ENCODE measurements around the gene GRK4.
A peak's percentile ranks its signal among the peaks of the same experiment; 100 is the strongest.
"Not testable (repeated sequence)": the region's sequence is repeated elsewhere in the genome, so short reads cannot be mapped to it uniquely, and the experiment has no call there.

Gene GRK4

DNA sequence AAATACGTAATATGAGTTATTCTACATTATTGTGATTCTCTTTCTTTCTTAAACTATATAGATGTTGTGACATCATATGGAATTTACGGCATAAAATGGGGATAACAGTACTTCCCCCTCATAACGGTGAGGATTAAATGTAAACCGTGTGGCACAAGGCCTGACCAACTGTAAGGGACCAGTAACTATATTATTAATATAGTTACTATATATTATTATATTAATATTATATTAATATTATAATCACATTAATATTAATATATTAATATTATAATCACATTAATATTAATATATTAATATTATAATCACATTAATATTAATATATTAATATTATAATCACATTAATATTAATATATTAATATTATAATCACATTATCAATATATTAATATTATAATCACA lies 2.9 kb upstream of the GRK4 start:
- not testable (repeated sequence) for DNase-seq (ENCODE audit: low read depth)

DNA sequence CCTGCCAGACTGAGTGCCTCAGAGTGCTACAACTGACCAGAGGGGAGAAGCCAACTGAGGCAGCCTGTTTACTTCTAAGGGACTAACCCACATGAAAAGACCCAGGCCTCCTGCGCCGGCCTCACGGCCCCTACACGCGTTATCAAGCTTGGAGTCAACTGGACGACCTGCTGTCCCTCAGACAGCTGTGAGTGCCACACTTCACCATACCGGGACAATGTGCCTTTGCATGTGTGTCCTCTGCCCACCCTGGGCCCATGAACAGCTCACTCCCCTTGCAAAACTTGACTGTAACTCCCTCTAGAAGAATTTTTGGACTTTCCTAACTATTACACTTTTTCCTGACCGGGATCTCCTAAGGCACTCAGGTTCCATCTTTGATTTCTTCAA lies 2.0 kb upstream of the GRK4 start:
- no peak for DNase-seq (ENCODE audit: low read depth)

DNA sequence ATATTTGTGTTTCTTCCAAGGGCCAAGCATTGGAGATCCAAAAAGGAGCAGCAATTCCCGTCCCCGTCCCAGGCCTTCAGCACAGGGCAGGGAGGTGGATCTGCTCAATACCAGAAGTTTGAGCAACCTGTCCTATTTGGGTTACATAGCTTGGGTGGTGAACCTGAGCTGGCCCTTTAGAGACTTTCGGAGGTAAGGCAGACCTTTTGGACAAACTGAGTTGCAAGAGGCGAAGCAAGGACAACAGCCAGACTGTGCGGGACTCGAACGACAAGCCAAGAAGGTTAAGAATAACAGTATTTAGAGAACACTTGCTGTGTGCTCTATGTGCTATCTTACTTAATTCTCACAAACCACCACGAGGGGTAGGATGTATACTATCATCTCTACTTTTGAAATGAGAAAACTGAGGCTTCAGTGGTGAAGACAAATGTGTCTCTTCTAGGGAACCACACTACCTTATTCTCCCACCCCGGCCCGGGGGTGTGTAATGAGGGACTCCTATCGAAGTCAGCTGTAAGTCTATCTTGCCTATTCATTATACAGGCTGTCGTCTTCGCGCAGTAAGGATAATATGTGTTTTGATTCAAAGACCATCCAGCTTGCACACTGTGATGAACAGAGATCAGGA lies 1.4 kb upstream of the GRK4 start:
- DNase-seq (ENCODE audit: low read depth) = no peak

DNA sequence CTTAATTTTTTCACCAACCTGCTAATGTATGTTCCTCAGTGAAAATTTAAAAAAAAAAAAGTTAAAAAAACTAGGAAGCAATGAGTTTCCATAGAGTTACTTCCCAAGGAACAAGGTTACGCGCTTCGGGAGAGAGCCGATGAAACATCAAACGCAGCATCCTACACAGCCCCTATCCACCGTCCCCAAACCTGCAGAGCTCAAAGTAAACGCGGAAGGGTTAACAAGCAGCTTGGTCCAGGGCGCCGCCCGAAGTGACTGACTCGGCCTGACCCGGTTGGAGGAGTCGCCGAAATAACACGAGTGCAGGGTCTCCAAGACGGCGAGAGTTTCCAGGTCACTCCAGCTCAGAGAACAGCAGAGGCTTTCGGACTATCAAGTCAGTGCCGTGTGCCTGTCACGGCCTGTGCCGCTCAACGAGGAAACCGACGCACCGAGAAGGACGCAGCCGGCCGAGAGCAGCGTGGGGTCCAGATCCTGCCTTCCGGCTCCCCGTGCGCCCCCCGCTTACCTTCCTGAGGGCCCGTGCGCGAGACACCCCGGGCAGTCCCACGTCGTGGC lies 677 bp upstream of the GRK4 start:
- DNase-seq (ENCODE audit: low read depth) = peak; percentile 61

DNA sequence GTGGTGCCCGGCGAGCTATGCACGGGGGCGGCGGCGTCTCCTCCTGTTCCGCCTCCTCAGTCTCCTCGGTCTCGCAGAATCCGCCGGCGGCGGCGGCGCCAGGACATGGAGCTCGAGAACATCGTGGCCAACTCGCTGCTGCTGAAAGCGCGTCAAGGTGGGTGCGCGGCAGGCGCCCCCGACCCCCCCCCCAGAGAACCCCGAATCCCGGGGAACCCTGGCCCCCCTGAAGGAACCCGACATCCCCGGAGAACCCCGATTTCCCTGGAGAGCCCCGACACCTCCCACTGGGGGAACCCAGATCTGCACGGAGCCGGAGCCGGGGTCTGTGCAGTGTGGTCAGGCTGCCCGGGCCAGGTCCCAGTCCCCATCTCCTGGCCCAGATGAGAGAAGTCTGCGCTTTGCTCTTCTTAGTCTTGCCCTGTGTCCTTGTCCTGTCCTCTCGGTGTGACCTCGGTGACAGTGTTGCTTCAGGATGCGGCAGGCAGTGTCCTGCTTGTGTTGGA lies 648 bp downstream of the GRK4 start:
- DNase-seq (ENCODE audit: low read depth) = peak; percentile 43

DNA sequence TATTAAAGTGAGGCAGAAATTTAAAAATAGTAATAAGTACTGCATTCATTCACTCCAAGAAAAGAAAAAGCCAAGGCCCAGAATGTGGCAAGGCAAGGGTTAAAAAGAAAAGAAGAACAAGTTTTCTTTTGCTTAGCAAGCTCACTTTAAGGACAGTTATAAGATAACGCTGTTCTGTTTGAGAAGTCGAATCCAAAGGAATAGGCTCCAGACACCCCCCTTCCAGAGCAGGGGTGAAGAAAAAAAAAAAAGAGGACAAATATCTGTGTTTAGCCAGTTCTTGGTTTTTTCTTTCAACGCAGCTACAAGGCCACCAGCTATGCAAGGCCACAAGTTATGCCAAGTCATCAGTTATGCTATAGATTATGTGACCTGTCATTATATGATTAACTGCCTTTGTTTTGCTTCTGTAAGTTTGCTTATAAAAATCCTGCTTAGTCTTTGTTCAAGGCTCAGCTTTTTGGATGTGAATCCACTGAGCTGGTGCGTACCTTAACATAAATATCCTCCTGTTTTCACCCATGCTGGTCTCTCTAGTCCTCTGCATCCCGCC lies 1.4 kb downstream of the GRK4 start:
- DNase-seq (ENCODE audit: low read depth) = no peak

DNA sequence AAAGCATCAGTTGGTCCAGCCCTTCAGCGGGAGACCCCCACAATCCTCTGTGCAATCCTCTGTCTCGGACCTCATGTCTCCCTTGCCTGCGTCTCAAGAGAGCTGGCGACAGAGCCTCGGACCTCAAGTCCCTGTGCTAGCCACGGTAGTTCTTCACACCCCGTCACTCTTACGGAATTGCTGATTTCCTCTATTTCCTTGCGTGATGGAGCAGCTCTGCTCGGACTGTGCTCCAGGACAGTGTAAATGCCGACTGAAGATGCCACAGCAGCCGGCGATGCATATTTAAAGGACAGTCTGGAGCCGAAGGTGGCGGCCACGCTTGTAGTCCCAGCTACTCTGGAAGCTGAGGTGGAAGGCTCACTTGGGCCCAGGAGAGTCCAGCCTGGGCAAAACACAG lies 1.9 kb downstream of the GRK4 start:
- DNase-seq (ENCODE audit: low read depth) = no peak

DNA sequence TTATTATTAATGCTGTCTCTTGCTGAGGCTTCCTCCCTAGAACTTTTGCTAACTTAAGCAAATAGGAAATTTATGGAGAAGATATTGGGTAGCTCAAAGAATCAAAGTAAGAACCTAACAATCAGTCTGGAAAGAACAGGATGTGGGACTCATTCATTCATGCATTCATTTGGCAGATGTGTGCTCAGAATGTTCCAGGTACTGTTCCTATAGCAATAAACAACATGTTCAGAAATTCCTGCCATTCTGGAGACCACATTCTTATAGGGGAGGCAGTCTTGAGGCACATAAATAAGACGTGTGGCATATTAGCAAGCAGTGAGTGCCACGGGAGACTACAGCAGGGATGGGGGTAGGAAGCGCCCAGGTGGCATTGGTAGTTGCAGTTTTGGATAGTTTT lies 5.0 kb downstream of the GRK4 start:
- DNase-seq (ENCODE audit: low read depth) = peak; percentile 77

DNA sequence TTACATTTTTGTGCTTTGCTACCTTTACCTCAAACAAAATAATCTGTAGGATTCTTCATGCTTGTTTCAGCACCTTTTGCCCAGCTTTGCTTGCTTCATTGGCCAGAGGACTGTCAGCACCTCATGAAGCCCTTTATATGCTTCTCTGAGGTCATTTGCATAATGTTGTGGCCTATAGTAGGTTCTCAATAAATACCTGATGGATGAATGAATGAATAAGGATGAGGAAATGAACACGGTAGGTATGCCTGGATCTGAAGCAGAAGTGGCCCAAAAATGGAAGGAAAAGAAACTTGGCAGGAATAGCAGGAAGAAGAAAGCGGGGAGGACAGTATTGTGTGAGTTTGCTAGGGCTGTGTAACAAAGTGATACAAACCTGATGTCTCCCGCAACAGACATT lies 7.9 kb downstream of the GRK4 start:
- DNase-seq (ENCODE audit: low read depth) = no peak

DNA sequence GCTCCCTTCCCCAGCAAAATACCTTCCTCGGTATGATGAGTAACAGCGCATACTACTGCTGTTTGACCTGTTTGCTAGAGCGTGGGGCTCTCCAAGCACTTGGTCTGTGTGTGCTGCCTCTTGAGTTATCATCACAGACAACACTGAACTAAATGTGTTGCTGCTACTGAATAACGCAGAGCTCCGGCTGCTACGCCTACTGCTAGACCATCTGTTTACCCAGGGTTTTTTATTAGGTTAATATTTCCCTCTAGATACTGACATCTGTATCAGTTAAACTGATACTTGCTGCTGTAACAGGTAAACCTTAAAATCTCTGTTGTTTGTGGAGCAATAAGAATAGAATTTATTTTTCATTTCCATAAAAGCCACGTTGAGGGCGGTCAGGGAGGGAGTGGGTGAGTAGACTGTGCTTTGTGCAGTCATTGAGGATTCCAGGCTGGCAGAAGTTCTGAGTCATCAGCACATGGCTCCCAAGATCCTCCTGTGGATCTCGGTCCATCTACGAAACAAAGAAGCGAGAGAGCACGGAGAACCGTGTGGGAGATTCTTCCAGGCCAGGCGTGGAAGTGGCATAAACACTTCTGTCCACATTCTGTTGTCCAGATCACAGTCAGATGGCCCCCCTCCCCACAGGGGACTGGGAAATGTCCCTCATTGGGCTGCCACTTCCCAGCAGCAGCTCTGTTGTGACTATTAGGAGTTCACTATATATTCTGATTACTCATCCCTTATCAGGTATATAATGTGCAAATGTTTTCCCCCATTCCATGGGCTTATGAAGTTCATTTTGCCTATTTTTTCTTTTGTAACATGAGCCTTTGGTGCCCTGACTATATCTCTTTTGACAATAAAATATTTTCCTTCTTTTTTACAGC lies 14.1 kb downstream of the GRK4 start:
- DNase-seq (ENCODE audit: low read depth) = peak; percentile 93

DNA sequence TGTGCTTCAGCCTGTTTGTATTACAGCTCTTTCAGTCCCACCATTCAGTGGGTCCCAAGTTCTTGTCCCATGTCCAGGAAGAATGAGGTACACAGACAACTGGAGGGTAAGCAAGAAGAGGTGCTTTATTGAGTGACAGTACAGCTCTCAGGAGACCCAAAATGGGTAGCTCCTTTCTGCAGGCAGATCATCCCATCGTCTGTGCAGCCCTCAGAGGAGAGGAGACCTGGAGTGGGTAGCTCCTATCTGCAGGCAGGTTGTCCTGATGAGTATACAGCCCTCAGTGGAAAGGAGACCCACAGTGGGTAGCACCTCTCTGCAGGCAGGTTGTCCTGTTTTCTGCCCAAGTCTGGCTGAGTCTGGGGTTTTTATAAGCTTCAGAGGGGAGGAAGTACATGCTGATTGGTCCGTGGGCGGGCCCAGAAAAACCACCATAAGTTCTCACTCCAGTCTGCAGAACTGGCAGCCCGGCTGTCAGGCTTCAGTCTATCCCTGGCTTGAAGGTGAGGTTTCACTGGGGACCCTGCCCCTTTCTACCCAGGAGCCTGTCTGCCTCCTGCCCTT lies 18.0 kb downstream of the GRK4 start:
- no peak for DNase-seq (ENCODE audit: low read depth)

DNA sequence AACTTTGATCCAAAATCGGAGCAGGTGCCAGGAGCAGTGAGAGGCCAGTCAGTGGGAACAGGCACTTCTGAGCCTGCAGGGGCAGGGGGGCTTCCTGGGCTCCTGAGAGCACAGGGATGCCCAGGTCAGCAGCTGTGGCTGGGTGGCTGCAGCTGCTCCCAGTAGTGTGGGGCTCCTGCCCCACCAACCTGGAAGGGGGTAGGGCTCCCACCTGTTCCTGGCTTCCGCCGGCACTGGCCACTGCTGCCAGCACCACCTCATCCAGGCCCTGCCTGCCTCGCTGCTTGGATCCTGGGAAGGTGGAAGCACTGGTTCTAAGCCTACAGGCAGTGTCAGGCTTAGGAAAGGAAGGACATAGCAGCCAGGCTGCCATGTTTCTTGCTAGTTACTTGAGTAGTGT lies 18.6 kb downstream of the GRK4 start:
- no peak for DNase-seq (ENCODE audit: low read depth)

DNA sequence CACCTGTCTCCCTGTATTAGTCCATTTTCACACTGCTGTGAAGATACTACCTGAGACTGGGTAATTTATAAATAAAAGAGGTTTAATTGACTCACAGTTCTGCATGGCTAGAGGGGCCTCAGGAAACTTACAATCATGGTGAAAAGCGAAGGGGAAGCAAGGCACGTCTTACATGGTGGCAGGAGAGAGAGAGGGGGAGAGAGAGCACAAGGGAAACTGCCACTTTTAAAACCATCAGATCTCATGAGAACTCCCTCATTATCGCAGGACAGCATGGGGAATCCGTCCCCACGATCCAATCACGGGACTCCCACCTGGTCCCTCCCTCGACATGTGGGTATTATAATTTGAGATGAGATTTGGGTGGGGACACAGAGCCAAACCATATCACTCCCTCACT lies 20.3 kb downstream of the GRK4 start:
- not testable (repeated sequence) for DNase-seq (ENCODE audit: low read depth)

DNA sequence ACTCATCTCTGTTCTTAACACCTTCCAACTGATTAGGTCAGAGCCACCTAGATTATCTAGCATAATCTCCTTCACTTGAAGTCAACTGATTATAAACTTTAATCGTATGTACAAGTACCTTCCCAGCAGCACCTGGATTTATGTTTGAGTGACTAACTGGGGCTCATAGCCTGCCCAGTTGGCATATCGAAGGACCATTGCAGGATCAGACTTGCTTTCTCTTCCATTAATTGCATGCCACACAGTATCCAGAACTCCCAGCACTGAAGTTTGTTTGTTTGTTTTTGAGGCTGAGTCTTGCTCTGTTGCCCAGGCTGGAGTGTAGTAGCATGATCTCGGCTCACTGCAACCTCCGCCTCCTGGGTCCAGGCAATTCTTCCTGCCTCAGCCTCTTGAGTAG lies 27.9 kb downstream of the GRK4 start:
- no peak for DNase-seq (ENCODE audit: low read depth)

DNA sequence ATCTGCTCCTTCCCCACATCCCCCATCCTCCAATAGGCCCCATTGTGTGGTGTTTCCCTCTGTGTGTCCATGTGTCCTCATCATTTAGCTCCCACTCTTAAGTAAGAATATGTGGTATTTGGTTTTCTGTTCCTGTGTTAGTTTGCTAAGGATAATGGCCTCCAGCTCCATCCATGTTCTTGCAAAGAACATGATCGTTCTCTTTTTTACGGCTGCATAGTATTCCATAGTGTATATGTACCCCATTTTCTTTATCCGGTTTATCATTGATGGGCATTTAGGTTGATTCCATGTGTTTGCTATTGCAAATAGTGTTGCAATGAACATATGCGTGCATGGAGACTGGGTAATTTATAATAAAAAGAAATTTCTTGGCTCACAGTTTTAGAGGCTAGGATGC lies 31.5 kb downstream of the GRK4 start:
- no peak for DNase-seq (ENCODE audit: low read depth)

DNA sequence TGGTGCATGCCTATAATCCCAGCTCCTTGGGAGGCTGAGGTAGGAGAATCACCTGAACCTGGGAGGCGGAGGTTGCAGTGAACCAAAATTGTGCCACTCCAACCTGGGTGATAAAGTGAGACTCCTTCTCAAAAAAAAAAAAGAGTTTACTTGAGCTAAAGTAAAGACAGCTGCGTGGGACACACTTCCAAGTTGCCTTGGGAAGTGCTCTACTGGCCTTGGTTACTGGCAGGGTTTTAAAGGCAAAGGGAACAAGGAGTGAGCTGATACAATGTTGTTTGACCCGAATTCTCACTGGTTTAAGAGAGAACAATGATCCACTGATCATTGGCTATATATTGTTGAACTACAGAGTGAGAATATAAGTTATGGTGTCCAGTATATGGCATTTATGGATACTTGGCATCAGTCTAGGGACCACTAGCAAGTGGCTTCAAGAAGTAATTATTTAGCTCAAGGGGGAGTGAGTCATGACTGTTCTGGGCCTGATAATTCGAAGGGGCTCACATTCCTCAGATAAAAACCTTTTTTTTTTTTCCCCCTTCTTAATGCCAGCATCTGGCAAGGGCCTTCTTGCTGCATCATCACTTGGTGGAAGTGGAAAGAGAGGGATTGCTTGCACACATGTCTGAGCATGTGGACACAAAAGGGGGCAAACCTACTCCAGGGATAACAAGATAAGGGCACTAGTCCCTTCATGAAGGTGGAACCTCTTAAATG lies 32.3 kb downstream of the GRK4 start:
- DNase-seq (ENCODE audit: low read depth) = peak; percentile 24

DNA sequence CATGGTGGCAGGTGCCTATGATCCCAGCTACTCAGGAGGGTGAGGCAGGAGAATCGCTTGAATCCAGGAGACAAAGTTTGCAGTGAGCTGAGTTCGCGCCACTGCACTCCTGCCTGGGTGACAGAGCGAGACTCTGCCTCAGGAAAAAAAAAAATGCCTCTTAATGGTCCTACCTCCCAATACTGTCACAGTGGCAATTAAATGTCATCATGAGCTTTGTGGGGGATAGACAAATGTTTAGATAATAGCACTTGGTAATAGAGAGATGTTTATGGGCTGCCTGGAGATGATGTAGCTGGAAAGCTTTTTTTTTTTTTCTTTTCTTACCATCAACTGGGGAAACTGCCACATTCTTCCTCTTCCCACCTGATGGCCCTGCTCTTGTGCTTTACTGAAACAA lies 33.0 kb downstream of the GRK4 start:
- DNase-seq (ENCODE audit: low read depth) = no peak

DNA sequence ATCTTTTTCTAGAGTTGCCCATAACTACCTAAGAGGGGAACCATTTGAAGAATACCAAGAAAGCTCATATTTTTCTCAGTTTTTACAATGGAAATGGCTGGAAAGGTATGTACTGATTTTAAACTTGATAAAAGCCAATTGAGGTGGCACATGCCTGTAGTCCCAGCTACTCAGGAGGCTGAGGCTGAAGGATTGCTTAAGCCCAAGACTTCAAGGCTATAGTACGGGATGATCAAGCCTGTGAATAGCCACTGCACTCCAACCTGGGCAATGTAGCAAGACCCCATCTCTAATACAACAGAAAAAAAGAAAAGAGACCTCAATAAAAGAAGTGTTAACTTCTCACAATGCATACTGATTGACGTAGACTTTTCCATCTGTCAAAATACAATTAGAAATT lies 44.4 kb downstream of the GRK4 start:
- DNase-seq (ENCODE audit: low read depth) = no peak

DNA sequence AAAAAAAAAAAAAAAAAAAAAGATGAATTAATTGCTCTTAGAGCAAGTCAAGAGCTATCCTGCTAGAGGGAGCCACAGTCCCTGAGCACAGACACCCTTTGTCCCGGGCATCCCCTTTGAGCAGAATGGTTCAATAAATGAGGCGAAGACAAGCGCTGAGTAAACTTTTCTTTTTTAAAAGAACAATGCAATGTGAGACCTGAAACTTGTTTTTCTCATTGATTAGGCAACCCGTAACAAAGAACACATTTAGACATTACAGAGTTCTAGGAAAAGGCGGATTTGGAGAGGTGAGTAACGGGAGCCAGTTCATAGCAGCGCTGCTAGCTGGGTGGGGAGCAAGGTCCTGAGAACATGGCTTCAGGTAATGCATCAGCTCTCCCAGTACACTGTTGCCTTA lies 46.1 kb downstream of the GRK4 start:
- DNase-seq (ENCODE audit: low read depth) = no peak

DNA sequence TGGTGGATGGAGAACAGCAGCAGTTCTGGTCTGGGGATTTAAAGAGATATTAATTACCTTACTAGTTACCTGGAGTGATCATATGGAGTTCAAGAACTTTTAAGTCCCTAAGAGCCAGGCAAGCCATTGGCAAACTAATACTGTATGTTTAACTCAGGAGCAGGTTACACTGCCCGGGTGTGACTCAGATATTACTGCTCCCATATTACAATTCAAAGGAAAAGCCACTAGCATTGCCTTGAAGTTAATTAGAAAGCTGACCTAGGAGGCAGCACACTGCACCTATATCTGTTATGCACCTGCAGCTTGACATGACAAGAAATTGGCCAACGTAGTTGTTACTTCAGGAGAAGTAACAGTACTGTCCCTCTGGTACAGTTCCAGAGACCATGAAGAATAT lies 47.2 kb downstream of the GRK4 start:
- no peak for DNase-seq (ENCODE audit: low read depth)

DNA sequence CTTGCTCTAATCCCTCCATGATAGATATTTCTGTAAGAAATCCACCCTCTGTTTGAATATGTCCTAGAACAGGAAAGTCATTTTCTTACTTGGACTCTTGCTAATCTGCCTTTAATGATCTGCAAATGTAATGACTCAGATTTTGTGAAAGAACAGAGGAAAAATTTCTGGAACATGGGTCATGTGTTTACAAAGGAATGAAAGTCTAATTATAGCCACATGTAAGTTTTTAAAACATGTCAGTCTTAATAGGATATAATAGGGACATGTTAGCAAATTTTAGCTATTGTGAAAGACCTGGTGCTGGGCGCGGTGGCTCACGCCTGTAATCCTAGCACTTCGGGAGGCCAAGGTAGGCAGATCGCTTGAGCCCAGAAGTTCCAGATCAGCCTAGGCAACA lies 47.6 kb downstream of the GRK4 start:
- DNase-seq (ENCODE audit: low read depth) = peak; percentile 75
